Neural progenitor cell (in vitro differentiated cells): ENCODE measurements around the gene FAM193A. TPM values are rescaled to one million over a fixed set of nuclear protein-coding genes. Genes with fewer than 3 reads are reported as not detected.

Experiments used
- DNase-seq: peaks from one replicate; pipeline ENCODE4 v3.0.0-alpha.2; 2016; ENCODE audit warnings: low spot score
- H2AFZ ChIP-seq: fragments of 200-600 bp; sonication (generic); replicated peaks from 2 replicates; pipeline ENCODE4 v1.6.1; 2016; ENCODE audit warnings: antibody characterized with exemption
- H3F3A ChIP-seq: fragments of 200-600 bp; sonication (generic); 2 replicates; pipeline ENCODE4 v1.6.1; 2016; ENCODE audit warnings: antibody characterized with exemption, low read depth
- H3K27ac ChIP-seq: fragments of 200-600 bp; sonication (generic); 2 replicates; pipeline ENCODE4 v1.5.1; 2016; ENCODE audit warnings: mild to moderate bottlenecking
- H3K27me3 ChIP-seq: fragments of 200-600 bp; sonication (generic); 2 replicates; pipeline ENCODE4 v1.6.1; 2016; ENCODE audit warnings: mild to moderate bottlenecking, moderate library complexity
- H3K36me3 ChIP-seq: fragments of 200-600 bp; sonication (generic); 2 replicates; pipeline ENCODE4 v1.5.1; 2016
- H3K4me1 ChIP-seq: fragments of 200-600 bp; sonication (generic); 2 replicates; pipeline ENCODE4 v1.6.1; 2016; ENCODE audit warnings: mixed run types
- H3K4me2 ChIP-seq: fragments of 200-600 bp; sonication (generic); 2 replicates; pipeline ENCODE4 v1.6.1; 2016
- H3K4me3 ChIP-seq: fragments of 200-600 bp; sonication (generic); 2 replicates; pipeline ENCODE4 v1.5.1; 2016
- H3K79me2 ChIP-seq: fragments of 200-600 bp; sonication (generic); 2 replicates; pipeline ENCODE4 v1.6.1; 2016; ENCODE audit warnings: low read depth
- H3K9ac ChIP-seq: fragments of 200-600 bp; sonication (generic); 2 replicates; pipeline ENCODE4 v1.6.1; 2016
- H3K9me3 ChIP-seq: fragments of 200-600 bp; sonication (generic); 2 replicates; pipeline ENCODE4 v1.5.1; 2016; ENCODE audit warnings: low read depth
- H4K20me1 ChIP-seq: fragments of 200-600 bp; sonication (generic); 2 replicates; pipeline ENCODE4 v1.6.1; 2016; ENCODE audit warnings: low read depth
- H3K27ac Mint-ChIP-seq: 3 replicates; pipeline ENCODE4 v1.8.0; 2021; ENCODE audit warnings: mixed read lengths
- H3K27me3 Mint-ChIP-seq: 2 replicates; pipeline ENCODE4 v1.8.0; 2022; ENCODE audit warnings: low read depth, mild to moderate bottlenecking, inconsistent platforms, moderate library complexity, mixed read lengths; ENCODE audit not compliant: insufficient read depth
- H3K36me3 Mint-ChIP-seq: 3 replicates; pipeline ENCODE4 v1.8.0; 2021; ENCODE audit warnings: mixed read lengths
- H3K4me1 Mint-ChIP-seq: 3 replicates; pipeline ENCODE4 v1.8.0; 2021; ENCODE audit warnings: mixed read lengths
- H3K4me3 Mint-ChIP-seq: 3 replicates; pipeline ENCODE4 v1.8.0; 2021; ENCODE audit warnings: mild to moderate bottlenecking, moderate library complexity, mixed read lengths
- H3K9me3 Mint-ChIP-seq: 3 replicates; pipeline ENCODE4 v1.8.0; 2020; ENCODE audit warnings: mixed read lengths
- EZH2 ChIP-seq: fragments of 200-600 bp; sonication (generic); IDR thresholded peaks from 2 replicates; pipeline ENCODE4 v1.6.1; 2017; ENCODE audit warnings: antibody characterized with exemption, mild to moderate bottlenecking, moderate library complexity
- EZH2phosphoT487 ChIP-seq: fragments of 200-600 bp; sonication (generic); IDR thresholded peaks from 2 replicates; pipeline ENCODE4 v1.6.1; 2017; ENCODE audit warnings: antibody characterized with exemption
- total RNA-seq: library from RNA; depleted of rRNA; stranded (reverse); fragments of >200 nt; gene quantifications from 2 replicates; pipeline ENCODE4 v1.2.3, GENCODE V29; 2015; ENCODE audit warnings: low replicate concordance
- TF ChIP-seq, protein P1 (sequence below): fragments of 200-600 bp; sonication (generic); IDR thresholded peaks from 2 replicates; pipeline ENCODE4 v1.5.1; 2017; ENCODE audit warnings: antibody characterized with exemption, mild to moderate bottlenecking

FAM193A gene
- total RNA-seq, 1 donor from 2014 or later = 29.1 TPM

DNA sequence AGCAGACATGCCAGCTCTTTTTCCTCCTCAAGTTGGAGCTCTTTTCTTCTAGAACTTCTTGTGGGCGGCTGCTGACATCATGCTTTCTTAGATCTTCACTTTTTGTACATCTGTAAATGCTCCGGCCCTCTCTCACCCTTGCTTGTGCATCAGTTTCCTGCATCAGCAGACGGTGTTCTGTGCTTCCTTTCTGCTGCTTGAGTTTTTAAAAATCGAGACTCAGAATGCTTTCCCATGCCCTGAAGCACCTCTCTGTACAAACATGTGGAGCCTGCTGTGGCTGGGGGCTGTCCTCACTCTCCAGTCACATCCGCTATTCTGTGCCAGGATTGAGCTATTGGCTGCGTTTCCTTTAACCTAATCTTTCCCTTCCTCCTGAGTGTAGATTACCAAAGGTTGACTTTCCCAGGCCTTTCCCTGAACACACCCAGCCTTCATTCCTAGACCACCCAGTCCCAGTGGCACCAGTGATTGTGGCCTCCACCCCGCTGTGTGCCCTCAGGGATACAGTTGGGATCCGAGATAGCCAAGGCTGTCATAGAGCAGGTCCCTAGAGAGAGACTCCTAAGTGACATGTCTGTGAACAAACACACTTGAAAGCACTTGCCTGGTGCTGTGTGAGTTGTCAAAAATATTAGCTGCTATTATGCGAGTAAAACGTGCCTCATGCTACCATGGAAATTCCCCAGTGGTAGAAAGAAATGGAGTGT, 177.8 kb downstream of the FAM193A start:
- peaks cover 41% of the 10 kb centered on the region for H3K36me3 Mint-ChIP-seq
- Histone ChIP-seq H2AFZ (no peak overlapping the region), H3K9me3 (no peaks in the 10 kb centered on the region), H3K27ac (no peak overlapping the region), H3K4me2 (no peak overlapping the region), H3K9ac (no peak overlapping the region), H3K36me3 (no peaks in the 10 kb centered on the region), H3K4me1 (no peaks in the 10 kb centered on the region), H3F3A (no peaks in the 10 kb centered on the region), H3K27me3 (no peaks in the 10 kb centered on the region), H3K79me2 (peaks cover 20% of the 10 kb centered on the region), H4K20me1 (no peaks in the 10 kb centered on the region), H3K4me3 (no peak overlapping the region)
- H3K27ac Mint-ChIP-seq = no peak overlapping the region
- H3K4me3 Mint-ChIP-seq = no peak overlapping the region
- TF ChIP-seq EZH2 = no peak
- TF ChIP-seq, protein P1, sequence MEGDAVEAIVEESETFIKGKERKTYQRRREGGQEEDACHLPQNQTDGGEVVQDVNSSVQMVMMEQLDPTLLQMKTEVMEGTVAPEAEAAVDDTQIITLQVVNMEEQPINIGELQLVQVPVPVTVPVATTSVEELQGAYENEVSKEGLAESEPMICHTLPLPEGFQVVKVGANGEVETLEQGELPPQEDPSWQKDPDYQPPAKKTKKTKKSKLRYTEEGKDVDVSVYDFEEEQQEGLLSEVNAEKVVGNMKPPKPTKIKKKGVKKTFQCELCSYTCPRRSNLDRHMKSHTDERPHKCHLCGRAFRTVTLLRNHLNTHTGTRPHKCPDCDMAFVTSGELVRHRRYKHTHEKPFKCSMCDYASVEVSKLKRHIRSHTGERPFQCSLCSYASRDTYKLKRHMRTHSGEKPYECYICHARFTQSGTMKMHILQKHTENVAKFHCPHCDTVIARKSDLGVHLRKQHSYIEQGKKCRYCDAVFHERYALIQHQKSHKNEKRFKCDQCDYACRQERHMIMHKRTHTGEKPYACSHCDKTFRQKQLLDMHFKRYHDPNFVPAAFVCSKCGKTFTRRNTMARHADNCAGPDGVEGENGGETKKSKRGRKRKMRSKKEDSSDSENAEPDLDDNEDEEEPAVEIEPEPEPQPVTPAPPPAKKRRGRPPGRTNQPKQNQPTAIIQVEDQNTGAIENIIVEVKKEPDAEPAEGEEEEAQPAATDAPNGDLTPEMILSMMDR = no peak
- no peak for TF ChIP-seq EZH2phosphoT487
- DNase-seq = no peak
- H3K9me3 Mint-ChIP-seq = no peaks in the 10 kb centered on the region
- no peaks in the 10 kb centered on the region for H3K27me3 Mint-ChIP-seq
- H3K4me1 Mint-ChIP-seq = no peaks in the 10 kb centered on the region

DNA sequence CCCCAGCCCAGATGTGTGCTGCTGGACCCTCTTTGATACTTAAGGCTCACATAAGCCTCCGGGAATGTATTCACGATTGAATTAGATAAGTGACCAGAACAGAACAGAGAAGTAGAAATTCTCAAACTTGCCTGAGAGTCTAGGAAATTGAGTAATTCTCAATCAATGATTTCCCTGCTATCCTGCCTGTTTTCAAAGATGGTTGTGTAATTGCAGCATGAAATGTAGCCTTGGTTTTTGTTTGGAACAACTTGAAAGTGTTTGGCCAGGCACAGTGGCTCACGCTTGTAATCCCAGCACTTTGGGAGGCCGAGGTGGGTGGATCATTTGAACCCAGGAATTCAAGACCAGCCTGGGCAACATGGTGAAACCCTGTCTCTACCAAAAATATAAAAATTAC, 178.5 kb downstream of the FAM193A start:
- Histone ChIP-seq H4K20me1 (no peaks in the 10 kb centered on the region), H3F3A (no peaks in the 10 kb centered on the region), H3K27ac (no peak overlapping the region), H3K9ac (no peak overlapping the region), H3K79me2 (peaks cover 20% of the 10 kb centered on the region), H2AFZ (no peak overlapping the region), H3K36me3 (peaks cover under 1% of the 10 kb centered on the region), H3K4me1 (no peaks in the 10 kb centered on the region), H3K27me3 (no peaks in the 10 kb centered on the region), H3K4me2 (no peak overlapping the region), H3K4me3 (no peak overlapping the region), H3K9me3 (no peaks in the 10 kb centered on the region)
- H3K4me3 Mint-ChIP-seq = no peak overlapping the region
- no peak overlapping the region for H3K27ac Mint-ChIP-seq
- H3K27me3 Mint-ChIP-seq = no peaks in the 10 kb centered on the region
- DNase-seq = no peak
- no peaks in the 10 kb centered on the region for H3K9me3 Mint-ChIP-seq
- TF ChIP-seq EZH2phosphoT487 (no peak), EZH2 (no peak)
- TF ChIP-seq, protein P1 = no peak
- no peaks in the 10 kb centered on the region for H3K4me1 Mint-ChIP-seq
- H3K36me3 Mint-ChIP-seq = peaks cover 39% of the 10 kb centered on the region

DNA sequence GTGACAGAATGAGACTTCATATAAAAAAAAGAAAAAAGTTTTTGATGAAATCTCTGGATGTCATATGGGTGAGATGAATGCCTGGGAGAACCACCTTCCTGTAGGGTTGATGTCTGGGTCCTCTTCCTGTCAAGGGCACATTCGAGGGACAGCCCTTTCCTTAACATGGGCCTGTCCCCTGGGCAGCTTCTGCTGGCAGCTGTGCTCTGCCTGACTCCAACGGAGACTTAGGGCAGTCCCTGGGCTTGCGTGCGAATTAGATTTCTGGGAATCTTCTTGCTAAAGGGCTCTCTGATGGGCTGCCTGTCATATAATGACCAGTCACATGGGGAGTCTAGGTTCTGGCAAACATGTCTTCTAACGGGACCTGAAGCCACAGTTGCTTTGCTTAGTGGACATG, 179.0 kb downstream of the FAM193A start:
- no peak overlapping the region for H3K27ac Mint-ChIP-seq
- H3K9me3 ChIP-seq = no peaks in the 10 kb centered on the region

More for the DNA sequence above, 179.0 kb downstream of the FAM193A start:
- Histone ChIP-seq H3K36me3 (peaks cover 4% of the 10 kb centered on the region), H4K20me1 (no peaks in the 10 kb centered on the region), H3K79me2 (peaks cover 20% of the 10 kb centered on the region), H3F3A (no peaks in the 10 kb centered on the region), H3K4me3 (no peak overlapping the region), H3K27ac (no peak overlapping the region), H3K9ac (no peak overlapping the region), H3K4me2 (no peak overlapping the region), H3K27me3 (no peaks in the 10 kb centered on the region), H2AFZ (no peak overlapping the region), H3K4me1 (no peaks in the 10 kb centered on the region)
- Mint-ChIP-seq H3K4me3 (no peak overlapping the region), H3K27me3 (no peaks in the 10 kb centered on the region), H3K36me3 (peaks cover 38% of the 10 kb centered on the region), H3K4me1 (no peaks in the 10 kb centered on the region), H3K9me3 (no peaks in the 10 kb centered on the region)
- TF ChIP-seq, protein P1 = no peak
- TF ChIP-seq EZH2 = no peak
- no peak for TF ChIP-seq EZH2phosphoT487
- no peak for DNase-seq
